Astrocyte (in vitro differentiated cells and primary cell): ENCODE data around the gene TMPRSS7.

Source experiments
- EZH2 ChIP-seq: IDR thresholded peaks from 2 replicates; pipeline ENCODE4 v1.6.1; 2012; ENCODE audit warnings: mild to moderate bottlenecking, low read length, inconsistent platforms; ENCODE audit not compliant: insufficient read depth
- TF ChIP-seq, protein P1 (sequence below): IDR thresholded peaks from 2 replicates; pipeline ENCODE4 v1.5.1; 2011; ENCODE audit warnings: low read depth, mild to moderate bottlenecking, inconsistent platforms, low read length, moderate library complexity; ENCODE audit not compliant: insufficient read depth

DNA sequence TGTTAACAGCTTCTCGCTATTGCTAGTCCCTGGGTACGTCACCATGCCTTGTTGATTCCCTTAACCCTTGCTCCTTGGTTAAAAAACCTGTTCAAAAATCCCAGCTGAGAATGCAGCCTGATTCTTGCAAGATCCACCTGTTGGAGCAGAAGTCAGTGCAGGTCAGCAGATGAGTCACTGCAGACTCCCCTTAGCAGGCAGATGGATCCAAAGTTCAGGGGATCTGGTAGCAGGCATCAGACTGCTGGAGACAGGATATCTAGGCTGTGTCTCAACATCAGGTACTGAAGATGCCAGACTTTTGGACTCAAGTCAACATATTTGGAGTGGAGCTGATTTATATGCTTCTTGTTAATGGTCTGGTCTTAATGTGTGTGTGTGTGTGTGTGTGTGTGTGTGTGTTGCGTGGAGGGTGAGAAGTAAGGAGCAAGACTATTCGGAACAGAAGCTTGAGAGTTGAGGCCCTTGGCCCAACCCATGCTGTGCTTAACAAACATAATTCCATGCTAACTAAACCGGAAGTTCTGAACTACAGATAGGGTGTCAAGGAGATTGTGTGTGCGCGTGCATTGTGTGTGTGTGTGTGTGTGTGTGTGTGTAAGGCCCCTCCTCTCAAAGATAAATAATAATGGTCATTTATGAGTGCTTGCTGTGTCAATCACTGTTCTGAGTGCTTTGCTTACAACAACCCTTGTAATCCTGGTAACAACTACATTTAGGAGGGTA lies 50.6 kb downstream of the TMPRSS7 start:
- TF ChIP-seq, protein P1, sequence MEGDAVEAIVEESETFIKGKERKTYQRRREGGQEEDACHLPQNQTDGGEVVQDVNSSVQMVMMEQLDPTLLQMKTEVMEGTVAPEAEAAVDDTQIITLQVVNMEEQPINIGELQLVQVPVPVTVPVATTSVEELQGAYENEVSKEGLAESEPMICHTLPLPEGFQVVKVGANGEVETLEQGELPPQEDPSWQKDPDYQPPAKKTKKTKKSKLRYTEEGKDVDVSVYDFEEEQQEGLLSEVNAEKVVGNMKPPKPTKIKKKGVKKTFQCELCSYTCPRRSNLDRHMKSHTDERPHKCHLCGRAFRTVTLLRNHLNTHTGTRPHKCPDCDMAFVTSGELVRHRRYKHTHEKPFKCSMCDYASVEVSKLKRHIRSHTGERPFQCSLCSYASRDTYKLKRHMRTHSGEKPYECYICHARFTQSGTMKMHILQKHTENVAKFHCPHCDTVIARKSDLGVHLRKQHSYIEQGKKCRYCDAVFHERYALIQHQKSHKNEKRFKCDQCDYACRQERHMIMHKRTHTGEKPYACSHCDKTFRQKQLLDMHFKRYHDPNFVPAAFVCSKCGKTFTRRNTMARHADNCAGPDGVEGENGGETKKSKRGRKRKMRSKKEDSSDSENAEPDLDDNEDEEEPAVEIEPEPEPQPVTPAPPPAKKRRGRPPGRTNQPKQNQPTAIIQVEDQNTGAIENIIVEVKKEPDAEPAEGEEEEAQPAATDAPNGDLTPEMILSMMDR = no peak
- no peak for TF ChIP-seq EZH2
